ENCODE measurements around the gene ST3GAL5.

Gene ST3GAL5

GRCh38 chr2:85803704-85804425, 84.9 kb downstream of the ST3GAL5 start:
- no peak for TF ChIP-seq ELF4 (IDR thresholded peaks at IDR 0.05)
- TF ChIP-seq FOXK2 (IDR thresholded peaks at IDR 0.05) = no peak
- TF ChIP-seq SP1 (IDR thresholded peaks at IDR 0.05) = no peak
- TF ChIP-seq FOXM1 (IDR thresholded peaks at IDR 0.05; ENCODE audit: borderline replicate concordance) = no peak
- TF ChIP-seq LEF1 (IDR thresholded peaks at IDR 0.05; ENCODE audit: borderline replicate concordance) = no peak
- TF ChIP-seq CTBP1 (IDR thresholded peaks at IDR 0.05; ENCODE audit: borderline replicate concordance) = no peak
- ChIA-PET CTCF (interaction anchor here (1.3 to 1.6 kb wide), 4 partner anchors 29 to 75 kb away, joined by 3 to 4 read pairs (median 4); no protein-coding TSS in a partner anchor), POLR2A (no interaction called here)
- DNase-seq (ENCODE audit: extremely low spot score) = no peak

- ChIA-PET CTCF (interaction anchor here (0.6 to 1.6 kb wide), 6 partner anchors 11 to 74 kb away, joined by 3 to 6 read pairs (median 4); partner anchors contain the start of gene ATOH8), POLR2A (interaction anchor here (1.4 kb wide), 1 partner anchor 52 kb away, joined by 4 read pairs; no protein-coding TSS in a partner anchor)
- TF ChIP-seq PKNOX1 (IDR thresholded peaks at IDR 0.05) (peak; percentile 8; the same call in 1 of the 2 replicates), FOXM1 (IDR thresholded peaks at IDR 0.05; ENCODE audit: borderline replicate concordance) (no peak)
- DNase-seq (ENCODE audit: extremely low spot score) = no peak
These were observed 86.3 kb downstream of the ST3GAL5 start for GRCh38 chr2:85802354-85803103.

GRCh38 chr2:85801871-85802270, 86.9 kb downstream of the ST3GAL5 start:
- no peak for DNase-seq (ENCODE audit: extremely low spot score)
- POLR2A ChIA-PET = no interaction called here
- CTCF ChIA-PET = interaction anchor here (0.6 to 1.4 kb wide), 3 partner anchors 12 to 51 kb away, joined by 3 to 6 read pairs (median 5); partner anchors contain the start of gene ATOH8
- TF ChIP-seq FOXK2 (IDR thresholded peaks at IDR 0.05) (no peak), SUZ12 (IDR thresholded peaks at IDR 0.05) (no peak), PKNOX1 (IDR thresholded peaks at IDR 0.05) (no peak), NFRKB (IDR thresholded peaks at IDR 0.05) (no peak), ARNT (IDR thresholded peaks at IDR 0.05) (no peak), FOXM1 (IDR thresholded peaks at IDR 0.05; ENCODE audit: borderline replicate concordance) (no peak), TARDBP (IDR thresholded peaks at IDR 0.05) (no peak), FOXA1 (IDR thresholded peaks at IDR 0.05) (no peak), ELF4 (IDR thresholded peaks at IDR 0.05) (no peak), HDGF (IDR thresholded peaks at IDR 0.05; ENCODE audit: borderline replicate concordance) (no peak), LEF1 (IDR thresholded peaks at IDR 0.05; ENCODE audit: borderline replicate concordance) (no peak), L3MBTL2 (conservative IDR thresholded peaks at IDR 0.05) (no peak), CTBP1 (IDR thresholded peaks at IDR 0.05; ENCODE audit: borderline replicate concordance) (no peak)

GRCh38 chr2:85800586-85800985, 88.2 kb downstream of the ST3GAL5 start:
- no peak for TF ChIP-seq ELF4 (IDR thresholded peaks at IDR 0.05)
- no peak for TF ChIP-seq ARNT (IDR thresholded peaks at IDR 0.05)
- no peak for TF ChIP-seq PKNOX1 (IDR thresholded peaks at IDR 0.05)
- TF ChIP-seq SP1 (IDR thresholded peaks at IDR 0.05) = no peak
- no peak for TF ChIP-seq HDGF (IDR thresholded peaks at IDR 0.05; ENCODE audit: borderline replicate concordance)
- no peak for TF ChIP-seq TARDBP (IDR thresholded peaks at IDR 0.05)
- no peak for TF ChIP-seq ZNF384 (IDR thresholded peaks at IDR 0.05)
- TF ChIP-seq NFRKB (IDR thresholded peaks at IDR 0.05) = no peak
- TF ChIP-seq CTBP1 (IDR thresholded peaks at IDR 0.05; ENCODE audit: borderline replicate concordance) = no peak
- TF ChIP-seq FOXK2 (IDR thresholded peaks at IDR 0.05) = no peak
- TF ChIP-seq L3MBTL2 (conservative IDR thresholded peaks at IDR 0.05) = no peak
- no peak for TF ChIP-seq BHLHE40 (IDR thresholded peaks at IDR 0.05; ENCODE audit: borderline replicate concordance)
- TF ChIP-seq SUZ12 (IDR thresholded peaks at IDR 0.05) = no peak
- no peak for TF ChIP-seq LEF1 (IDR thresholded peaks at IDR 0.05; ENCODE audit: borderline replicate concordance)
- no peak for TF ChIP-seq FOXM1 (IDR thresholded peaks at IDR 0.05; ENCODE audit: borderline replicate concordance)
- no peak for TF ChIP-seq FOXA1 (IDR thresholded peaks at IDR 0.05)
- POLR2A ChIA-PET = no interaction called here
- CTCF ChIA-PET = no interaction called here
- DNase-seq (ENCODE audit: extremely low spot score) = no peak

- POLR2A ChIA-PET = interaction anchor here (0.6 kb wide), 1 partner anchor 23 kb away, joined by 3 read pairs; no protein-coding TSS in a partner anchor
- no peak for DNase-seq (ENCODE audit: extremely low spot score)
- CTCF ChIA-PET = no interaction called here
- TF ChIP-seq ZNF384 (IDR thresholded peaks at IDR 0.05) = no peak
- TF ChIP-seq HDGF (IDR thresholded peaks at IDR 0.05; ENCODE audit: borderline replicate concordance) = no peak
- TF ChIP-seq FOXA1 (IDR thresholded peaks at IDR 0.05) = no peak
- TF ChIP-seq SUZ12 (IDR thresholded peaks at IDR 0.05) = no peak
- TF ChIP-seq SP1 (IDR thresholded peaks at IDR 0.05) = no peak
- no peak for TF ChIP-seq L3MBTL2 (conservative IDR thresholded peaks at IDR 0.05)
- no peak for TF ChIP-seq ARNT (IDR thresholded peaks at IDR 0.05)
- TF ChIP-seq BHLHE40 (IDR thresholded peaks at IDR 0.05; ENCODE audit: borderline replicate concordance) = no peak
- no peak for TF ChIP-seq NFRKB (IDR thresholded peaks at IDR 0.05)
- no peak for TF ChIP-seq FOXK2 (IDR thresholded peaks at IDR 0.05)
- no peak for TF ChIP-seq TARDBP (IDR thresholded peaks at IDR 0.05)
These were observed 89.4 kb downstream of the ST3GAL5 start for GRCh38 chr2:85799215-85799956.

Data from HEK293T (cell line).